Astrocyte (in vitro differentiated cells and primary cell): Measurements from ENCODE around the gene TMEM37.

Experiments
- EZH2 ChIP-seq: IDR thresholded peaks from 2 replicates; pipeline ENCODE4 v1.6.1; 2012; ENCODE audit warnings: mild to moderate bottlenecking, low read length, inconsistent platforms; ENCODE audit not compliant: insufficient read depth
- TF ChIP-seq, protein P1 (sequence below): IDR thresholded peaks from 2 replicates; pipeline ENCODE4 v1.5.1; 2011; ENCODE audit warnings: low read depth, mild to moderate bottlenecking, inconsistent platforms, low read length, moderate library complexity; ENCODE audit not compliant: insufficient read depth

DNA sequence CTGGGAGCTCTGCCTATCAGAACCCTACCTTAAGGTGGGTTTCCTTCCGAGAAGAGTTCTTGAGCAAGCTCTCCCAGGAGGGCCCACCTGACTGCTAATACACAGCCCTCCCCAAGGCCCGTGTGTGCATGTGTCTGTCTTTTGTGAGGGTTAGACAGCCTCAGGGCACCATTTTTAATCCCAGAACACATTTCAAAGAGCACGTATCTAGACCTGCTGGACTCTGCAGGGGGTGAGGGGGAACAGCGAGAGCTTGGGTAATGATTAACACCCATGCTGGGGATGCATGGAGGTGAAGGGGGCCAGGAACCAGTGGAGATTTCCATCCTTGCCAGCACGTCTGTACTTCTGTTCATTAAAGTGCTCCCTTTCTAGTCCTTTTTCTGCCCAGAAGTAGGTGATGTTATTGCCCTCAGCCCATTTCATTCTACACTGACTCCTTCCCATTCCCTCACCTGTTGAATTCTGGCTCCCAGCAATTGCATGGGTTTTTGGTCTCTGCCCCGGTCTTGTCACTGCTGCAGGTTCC, 6.5 kb downstream of the TMEM37 start:
- TF ChIP-seq EZH2: no peak
- TF ChIP-seq, protein P1, sequence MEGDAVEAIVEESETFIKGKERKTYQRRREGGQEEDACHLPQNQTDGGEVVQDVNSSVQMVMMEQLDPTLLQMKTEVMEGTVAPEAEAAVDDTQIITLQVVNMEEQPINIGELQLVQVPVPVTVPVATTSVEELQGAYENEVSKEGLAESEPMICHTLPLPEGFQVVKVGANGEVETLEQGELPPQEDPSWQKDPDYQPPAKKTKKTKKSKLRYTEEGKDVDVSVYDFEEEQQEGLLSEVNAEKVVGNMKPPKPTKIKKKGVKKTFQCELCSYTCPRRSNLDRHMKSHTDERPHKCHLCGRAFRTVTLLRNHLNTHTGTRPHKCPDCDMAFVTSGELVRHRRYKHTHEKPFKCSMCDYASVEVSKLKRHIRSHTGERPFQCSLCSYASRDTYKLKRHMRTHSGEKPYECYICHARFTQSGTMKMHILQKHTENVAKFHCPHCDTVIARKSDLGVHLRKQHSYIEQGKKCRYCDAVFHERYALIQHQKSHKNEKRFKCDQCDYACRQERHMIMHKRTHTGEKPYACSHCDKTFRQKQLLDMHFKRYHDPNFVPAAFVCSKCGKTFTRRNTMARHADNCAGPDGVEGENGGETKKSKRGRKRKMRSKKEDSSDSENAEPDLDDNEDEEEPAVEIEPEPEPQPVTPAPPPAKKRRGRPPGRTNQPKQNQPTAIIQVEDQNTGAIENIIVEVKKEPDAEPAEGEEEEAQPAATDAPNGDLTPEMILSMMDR: no peak
